A549 (cell line): ENCODE results near the gene TEN1.

Source experiments
- CTCF ChIP-seq: fragments of >200 bp; sonication (Bioruptor Twin); formaldehyde crosslinking; IDR thresholded peaks from 3 replicates; pipeline ENCODE4 v1.5.1; 2016
- EP300 ChIP-seq, 2 experiments: fragments of >200 bp; sonication (Bioruptor Twin); formaldehyde crosslinking; IDR thresholded peaks; 2 replicates in 1 of 2; 3 replicates in 1 of 2; pipeline ENCODE4 v1.6.1; 2016 to 2017
- FOSB ChIP-seq: fragments of 250-450 bp; sonication (Bioruptor Pico); IDR thresholded peaks from 2 replicates; pipeline ENCODE4 v1.5.0; 2020; ENCODE audit warnings: mild to moderate bottlenecking, moderate library complexity
- HMGXB4 ChIP-seq: fragments of 250-450 bp; sonication (Bioruptor Pico); IDR thresholded peaks from 2 replicates; pipeline ENCODE4 v1.5.0; 2021; ENCODE audit warnings: mild to moderate bottlenecking, moderate library complexity, borderline replicate concordance
- MAFK ChIP-seq: fragments of 450-650 bp; IDR thresholded peaks from 2 replicates; pipeline ENCODE4 v1.6.1; 2014; ENCODE audit not compliant: partially characterized antibody
- MAX ChIP-seq: IDR thresholded peaks from 2 replicates; pipeline ENCODE4 v1.6.1; 2012
- POLR2A ChIP-seq: IDR thresholded peaks from 2 replicates; pipeline ENCODE4 v1.6.1; 2012; ENCODE audit warnings: mild to moderate bottlenecking, low read length
- RARB ChIP-seq: fragments of 250-450 bp; sonication (Bioruptor Pico); IDR thresholded peaks from 2 replicates; pipeline ENCODE4 v1.8.0; 2021; ENCODE audit warnings: mild to moderate bottlenecking, moderate library complexity
- REST ChIP-seq: fragments of 200-600 bp; sonication (generic); IDR thresholded peaks from 2 replicates; pipeline ENCODE4 v1.6.1; 2016; ENCODE audit warnings: antibody characterized with exemption, mild to moderate bottlenecking, moderate library complexity
- USF2 ChIP-seq: fragments of 450-650 bp; IDR thresholded peaks from 2 replicates; pipeline ENCODE4 v1.6.1; 2014; ENCODE audit warnings: antibody characterized with exemption

GRCh38 chr17:75998327-75998795 is 19.3 kb downstream of the TEN1 start:
- TF ChIP-seq POLR2A (no peak), CTCF (no peak), REST (no peak), MAX (no peak), RARB (no peak), MAFK (no peak), HMGXB4 (CRISPR knock-in tag) (no peak), EP300 (IDR thresholded peaks at IDR 0.05) (no peak), FOSB (CRISPR knock-in tag) (no peak), USF2 (no peak)
